Right hindlimb (tissue), 1 donor: ENCODE measurements around the gene MTRF1.

Experiments
- DNase-seq: peaks from one replicate; pipeline ENCODE4 v3.0.0-alpha.2; 2018

MTRF1 gene

DNA sequence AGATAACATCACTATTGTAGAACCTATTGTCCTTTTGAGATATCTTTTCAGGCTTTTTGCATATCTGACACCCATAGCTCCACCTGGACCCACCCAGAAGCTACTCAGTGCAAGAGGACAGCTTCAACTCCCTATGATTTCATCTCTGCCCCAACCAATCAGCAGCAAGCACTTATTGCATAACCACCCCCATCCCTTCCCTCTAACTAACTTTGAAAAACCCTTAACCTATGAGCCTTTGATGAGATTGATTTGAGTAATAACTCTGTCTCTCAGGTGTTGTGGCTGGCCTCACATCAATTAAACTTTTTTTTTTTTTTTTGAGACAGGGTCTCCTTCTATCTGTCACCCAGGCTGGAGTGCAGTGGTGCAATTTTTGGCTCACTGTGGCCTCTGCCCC, 13.4 kb upstream of the MTRF1 start:
- DNase-seq, result no peak

DNA sequence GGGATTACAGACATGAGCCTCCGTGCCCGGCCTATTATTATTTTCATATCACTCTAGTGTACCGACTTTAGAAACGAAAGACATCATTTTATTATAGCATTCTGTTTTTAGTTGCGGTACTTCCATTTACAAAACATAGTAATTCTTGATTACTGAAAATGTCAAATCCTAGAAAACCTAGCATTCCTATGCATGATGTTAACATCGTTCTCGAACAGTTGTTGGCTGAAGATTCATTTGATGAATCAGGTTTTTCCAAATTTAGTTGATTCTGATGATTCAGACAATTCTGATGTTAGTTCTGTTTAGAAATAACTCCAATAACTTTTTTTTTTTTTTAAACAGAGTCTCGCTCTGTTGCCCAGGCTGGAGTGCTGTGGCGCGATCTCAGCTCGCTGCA, 11.5 kb upstream of the MTRF1 start:
- no peak for DNase-seq

DNA sequence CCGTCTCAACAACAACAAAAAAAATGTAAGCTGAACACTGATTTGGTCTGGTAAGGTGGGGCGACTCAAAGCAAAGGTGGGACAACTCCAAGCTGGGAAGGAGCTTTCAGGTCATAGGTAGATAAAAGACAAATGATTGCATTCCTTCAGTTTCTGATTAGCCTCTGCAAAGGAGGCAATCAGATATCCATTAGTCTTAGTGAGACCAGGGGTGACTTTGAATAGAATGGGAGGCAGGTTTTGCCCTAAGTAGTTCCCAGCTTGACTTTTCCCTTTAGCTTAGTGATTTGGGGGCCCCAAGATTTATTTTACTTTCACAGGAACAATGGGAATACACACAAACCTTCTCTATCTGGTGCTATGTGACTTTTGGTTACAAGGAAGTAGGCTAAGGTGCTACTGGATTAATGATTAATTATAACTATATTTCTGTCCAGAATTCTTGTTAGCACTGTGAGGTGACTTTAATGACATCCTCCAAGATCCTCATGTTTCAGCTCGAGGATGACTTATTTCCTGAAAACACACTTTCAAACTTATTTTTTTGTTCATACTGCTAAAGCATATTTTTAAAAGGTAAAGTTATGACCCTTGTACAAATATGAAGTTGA, 10.6 kb upstream of the MTRF1 start:
- DNase-seq, result no peak

DNA sequence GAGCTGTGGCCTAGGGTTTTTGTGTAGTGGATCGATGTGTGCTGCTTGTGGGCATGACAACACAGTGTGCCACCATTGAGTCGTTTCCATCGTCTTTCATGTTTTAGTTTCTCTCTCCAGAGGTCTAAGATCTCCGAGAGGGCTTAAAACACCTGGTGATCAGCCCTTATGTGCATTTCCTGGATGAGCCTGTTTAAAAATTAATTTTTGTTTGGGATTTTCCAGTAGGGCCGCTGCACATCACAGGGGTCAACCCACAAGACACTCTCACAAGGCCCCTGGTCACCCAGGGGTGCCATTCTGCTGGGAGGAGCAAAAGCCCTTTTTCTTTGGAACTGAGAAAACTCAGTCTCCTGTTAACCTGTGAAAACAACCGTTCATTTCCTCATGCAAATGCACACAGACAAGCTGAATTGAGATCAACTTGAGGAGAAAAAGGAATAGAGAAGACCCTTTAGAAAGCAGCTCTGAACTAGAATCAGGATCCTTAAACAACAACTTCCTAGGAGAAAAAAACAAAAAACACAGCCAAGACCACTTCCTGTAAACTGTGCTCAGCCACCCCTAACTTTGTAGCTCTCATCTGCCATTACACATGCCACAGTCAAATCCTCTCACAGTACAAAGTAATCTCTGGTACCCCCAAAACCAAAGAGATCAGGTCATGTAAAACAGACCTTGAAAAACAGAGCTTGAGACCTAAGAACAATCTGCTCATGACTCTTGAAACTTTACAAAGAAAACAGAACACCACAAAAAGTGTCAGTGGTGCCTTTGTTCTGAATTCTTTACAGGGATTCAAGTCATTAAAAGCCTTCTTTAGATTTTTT, 8.3 kb upstream of the MTRF1 start:
- no peak for DNase-seq

DNA sequence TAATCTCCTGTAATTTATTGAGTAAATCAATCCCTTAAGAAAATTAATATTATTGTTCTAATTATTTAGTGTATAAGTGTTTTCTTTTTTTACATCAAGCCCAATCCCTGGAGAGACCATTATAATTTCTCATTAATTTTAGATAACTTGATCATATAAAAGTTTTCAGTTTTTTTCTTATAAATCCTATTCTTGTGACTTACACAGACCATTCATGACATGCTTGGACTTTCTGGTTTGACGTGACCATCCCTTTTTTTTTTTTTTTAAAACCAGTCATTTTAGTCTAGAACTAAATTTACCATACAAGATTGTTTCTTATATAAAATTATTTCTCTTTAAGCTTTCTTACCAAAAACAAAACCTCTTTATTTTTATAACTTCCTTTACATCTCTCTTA, 5.4 kb upstream of the MTRF1 start:
- no peak for DNase-seq

DNA sequence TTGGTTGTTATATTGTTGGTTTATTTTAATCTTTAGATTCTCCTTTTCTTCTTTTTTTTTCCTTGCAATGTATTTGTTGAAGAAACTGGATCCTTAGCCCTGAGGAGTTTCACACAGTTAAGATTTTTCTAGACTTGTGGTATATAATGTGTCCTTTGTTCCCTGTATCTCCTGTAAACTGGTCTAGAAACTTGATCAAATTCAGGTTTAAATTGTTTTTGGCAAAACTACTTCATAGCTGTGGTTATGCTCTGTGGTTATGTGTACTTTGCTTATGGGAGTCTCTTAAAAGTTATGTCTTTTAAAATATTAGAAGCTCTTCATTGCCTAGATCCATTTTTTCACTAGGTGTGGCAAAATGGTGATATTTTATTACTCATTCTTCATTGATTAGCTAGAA, 3.7 kb upstream of the MTRF1 start:
- DNase-seq, result no peak

DNA sequence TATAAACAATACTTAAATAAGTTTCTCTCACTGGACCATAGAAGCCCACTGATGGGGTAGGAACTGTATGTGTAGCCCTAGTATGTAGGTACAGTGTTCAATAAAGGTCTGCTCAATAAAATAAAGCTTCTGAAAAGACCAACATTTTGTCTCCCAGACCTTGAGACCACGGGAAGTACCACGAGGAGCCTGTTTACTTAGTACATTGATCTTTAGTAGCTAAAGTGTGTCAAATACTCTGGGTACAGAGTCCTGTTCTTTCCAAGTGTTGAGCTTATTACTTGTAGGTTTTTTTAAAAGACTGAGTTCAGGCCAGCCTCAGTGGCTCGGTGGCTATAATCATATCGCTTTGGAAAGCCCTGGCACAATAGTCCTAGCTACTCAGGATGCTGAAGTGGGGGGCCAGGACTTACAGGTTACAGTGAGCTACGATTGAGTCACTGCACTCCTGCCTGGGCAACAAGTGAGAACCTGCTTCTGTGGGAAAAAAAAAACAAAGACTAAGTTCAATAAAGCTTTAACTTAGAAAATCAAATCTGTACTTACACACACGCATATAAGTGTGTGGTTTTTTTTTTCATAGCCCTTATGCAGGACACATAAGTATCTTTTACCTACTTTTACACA, 3.4 kb downstream of the MTRF1 start:
- DNase-seq, result no peak

DNA sequence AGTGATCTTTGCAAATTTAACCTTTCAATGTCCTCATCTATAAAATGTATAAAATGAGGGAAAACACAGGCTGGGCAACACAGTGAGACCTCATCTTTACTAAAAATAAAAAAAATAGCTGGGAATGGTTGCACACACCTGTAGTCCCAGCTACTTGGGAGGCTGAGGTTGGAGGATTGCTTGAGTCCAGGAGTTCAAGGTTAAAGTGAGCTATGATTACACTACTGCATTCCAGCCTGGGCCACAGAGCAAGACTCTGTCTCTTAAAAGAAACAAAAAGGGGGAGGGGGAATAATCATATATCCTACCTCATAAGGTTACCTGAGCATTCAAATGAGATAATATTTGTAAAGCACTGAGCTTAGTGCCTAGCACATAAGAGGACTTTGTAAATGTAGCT, 5.8 kb downstream of the MTRF1 start:
- DNase-seq, result no peak

DNA sequence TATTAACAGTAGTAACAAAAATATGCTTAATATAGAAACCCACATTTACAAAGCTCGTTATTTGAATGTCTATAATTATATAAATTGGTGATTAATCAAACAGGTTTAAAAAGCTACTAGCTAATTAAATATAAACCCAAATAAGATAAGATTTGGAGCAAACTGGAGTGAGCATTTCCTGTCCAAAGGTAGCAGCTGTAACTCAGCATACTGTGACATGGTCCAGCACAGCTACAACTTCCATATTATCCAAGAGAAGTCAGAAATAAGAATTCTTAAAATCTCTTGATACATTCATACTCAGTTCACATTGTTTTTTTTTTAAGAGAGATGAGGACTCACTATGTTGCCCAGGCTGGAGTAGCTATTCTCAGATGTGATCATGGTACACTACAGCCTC, 8.5 kb downstream of the MTRF1 start:
- DNase-seq, result no peak

DNA sequence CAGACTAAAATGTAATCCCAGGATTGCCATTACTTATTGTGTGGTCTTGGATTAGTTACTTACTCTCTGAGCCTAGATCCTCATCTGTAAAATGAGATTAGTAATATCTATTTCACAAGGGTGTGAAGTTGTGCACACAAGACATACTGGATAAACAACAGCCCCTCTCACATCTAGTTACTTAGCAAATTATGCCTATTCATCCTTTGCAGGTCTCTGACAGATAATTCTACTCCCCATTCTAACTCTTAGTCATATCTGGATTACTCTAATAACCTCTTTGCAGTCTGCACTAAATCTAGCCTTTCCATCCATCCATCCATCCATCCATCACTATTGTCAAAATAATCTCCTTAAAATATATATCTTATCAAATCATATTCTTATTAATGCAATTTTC, 12.4 kb downstream of the MTRF1 start:
- no peak for DNase-seq

DNA sequence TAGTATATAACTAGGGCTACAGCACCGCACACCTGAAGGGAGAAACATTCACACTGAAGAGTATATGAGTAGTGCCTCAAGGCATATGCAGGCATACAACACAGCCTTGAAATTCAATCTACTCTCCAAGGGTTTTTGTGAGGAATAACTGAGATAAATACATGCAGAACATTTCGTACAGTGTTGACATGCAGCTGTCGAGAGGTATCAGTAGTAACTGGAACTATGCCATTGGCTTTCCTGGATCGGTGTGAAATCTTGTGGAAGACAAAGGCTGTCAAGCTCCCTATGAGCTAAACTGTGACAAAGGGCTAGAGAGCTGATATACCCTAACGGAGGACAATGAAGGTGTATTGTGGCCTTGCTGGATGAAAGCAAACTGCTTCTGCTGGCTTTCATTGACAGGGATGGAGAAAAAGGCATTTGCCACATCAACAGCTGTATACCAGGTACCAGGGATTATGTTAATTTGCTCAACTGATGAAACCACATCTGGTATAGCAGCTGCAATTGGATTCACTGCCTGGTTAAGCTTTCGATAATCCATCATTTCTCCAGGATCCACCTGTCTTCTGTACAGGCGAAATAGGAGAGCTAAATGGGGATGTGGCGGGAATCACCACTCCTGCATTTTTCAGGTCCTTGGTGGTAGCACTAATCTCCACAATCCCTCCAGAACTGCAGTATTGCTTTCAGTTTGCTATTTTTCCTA, 16.3 kb downstream of the MTRF1 start:
- DNase-seq, result peak; percentile 25

DNA sequence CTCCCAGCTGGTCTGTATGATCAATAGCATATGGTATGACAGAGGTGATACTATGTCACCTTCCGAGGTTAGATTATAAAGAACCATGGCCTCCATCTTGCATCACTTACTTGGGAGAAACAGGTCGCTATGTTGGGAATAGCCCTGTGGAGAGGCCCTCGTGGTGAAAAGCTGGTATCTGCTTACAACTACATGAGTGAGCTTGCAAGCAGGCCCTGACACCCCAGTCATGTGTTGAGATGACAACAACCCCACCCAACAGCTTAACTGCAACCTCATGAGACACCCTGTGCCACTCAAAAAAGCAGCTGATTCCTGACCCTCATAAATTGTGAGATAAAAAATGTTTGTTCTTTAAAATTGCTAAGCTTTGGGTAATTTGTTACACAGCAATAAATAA, 18.8 kb downstream of the MTRF1 start:
- no peak for DNase-seq

DNA sequence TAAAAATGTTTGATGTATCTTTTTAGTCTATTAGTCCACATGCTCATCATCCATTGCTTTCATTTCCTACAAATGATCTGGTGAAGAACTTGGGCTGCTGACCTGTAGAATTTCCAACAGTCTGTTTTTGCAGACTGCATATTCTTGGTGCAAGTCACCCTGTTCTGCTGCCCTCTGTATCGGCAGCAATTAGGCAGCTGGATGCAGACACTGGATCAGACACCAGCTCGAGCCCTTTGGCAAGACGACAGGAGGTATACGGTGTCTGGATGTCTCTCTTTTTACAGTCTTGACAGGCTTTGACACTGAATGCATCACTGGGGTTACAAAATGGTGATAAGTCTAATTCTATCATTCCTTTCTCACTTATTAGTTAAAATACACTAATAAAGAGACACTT, 21.8 kb downstream of the MTRF1 start:
- no peak for DNase-seq

DNA sequence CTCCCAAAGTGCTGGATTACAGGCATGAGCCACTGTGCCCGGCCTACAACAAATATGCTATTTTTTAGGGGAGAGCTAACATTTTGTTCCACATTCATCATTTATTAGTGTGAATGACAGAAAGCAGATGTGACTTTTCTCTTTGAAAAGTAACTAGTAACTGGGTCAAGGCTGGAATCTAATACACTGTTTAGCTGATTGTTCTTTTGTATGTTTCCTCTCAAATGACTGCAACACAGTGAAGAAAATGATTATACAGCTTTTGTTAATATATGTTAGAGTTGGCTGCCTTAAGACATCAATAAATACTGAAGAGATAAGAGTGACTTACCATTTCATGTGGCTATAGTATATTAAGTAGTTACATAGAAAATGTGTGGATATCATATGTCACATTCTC, 27.0 kb downstream of the MTRF1 start:
- DNase-seq, result no peak

DNA sequence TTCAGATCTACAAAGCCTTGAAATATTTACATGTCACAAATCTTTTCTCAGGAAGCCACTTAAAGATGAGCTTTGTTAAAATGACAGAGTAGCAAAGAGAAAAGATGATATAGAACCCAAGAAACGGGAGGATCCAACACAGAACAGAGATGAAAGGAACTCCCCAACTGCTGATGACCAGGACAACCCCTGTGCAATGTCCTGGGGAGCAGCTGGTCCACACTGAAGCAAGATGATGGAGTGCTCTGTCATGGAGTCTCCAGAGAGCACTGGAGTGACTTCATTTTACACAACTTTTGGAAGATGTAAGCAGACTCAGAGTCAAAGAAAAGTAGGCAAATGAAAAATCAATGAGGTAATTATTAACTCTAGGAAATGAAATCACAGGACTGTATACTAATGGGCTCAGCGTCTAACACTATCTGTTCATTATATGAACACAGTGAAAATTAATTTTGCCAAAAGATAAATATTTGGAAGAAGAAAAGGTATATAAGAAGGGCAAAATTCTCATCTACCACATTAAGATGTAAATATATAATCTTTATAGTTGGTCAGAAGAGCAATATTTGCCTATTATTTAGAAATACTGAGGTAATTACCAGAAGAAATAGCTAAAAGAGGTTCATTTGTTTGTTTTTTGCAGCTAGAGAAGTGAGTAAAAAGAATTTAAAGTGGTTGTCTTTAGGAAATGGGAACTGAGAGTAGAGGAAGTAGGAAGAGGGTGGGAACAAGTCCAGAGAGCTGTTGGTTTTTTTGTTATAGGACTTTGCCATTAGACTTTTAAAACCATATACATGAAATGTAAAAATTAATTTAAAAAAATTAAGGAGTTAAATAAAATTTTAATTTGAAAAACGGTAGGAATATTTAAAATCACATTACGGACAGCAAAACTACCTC, 30.5 kb downstream of the MTRF1 start:
- no peak for DNase-seq

DNA sequence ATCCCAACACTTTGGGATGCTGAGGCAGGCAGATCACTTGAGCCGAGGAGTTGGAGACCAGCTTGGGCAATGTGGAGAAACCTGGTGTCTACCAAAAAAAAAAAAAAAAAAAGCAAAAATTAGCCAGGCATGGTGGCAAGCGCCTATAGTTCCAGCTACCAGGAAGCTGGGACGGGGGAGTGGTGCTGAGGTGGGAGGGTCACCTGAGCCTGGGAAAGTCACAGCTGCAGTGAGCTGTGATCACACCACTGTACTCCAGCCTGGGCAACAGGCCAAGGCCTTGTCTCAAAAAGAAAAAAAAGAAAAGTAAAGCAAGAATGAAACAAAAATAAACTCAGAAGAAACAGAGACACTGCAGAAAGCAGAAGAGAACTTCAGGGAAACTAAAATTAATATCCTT, 31.6 kb downstream of the MTRF1 start:
- no peak for DNase-seq

DNA sequence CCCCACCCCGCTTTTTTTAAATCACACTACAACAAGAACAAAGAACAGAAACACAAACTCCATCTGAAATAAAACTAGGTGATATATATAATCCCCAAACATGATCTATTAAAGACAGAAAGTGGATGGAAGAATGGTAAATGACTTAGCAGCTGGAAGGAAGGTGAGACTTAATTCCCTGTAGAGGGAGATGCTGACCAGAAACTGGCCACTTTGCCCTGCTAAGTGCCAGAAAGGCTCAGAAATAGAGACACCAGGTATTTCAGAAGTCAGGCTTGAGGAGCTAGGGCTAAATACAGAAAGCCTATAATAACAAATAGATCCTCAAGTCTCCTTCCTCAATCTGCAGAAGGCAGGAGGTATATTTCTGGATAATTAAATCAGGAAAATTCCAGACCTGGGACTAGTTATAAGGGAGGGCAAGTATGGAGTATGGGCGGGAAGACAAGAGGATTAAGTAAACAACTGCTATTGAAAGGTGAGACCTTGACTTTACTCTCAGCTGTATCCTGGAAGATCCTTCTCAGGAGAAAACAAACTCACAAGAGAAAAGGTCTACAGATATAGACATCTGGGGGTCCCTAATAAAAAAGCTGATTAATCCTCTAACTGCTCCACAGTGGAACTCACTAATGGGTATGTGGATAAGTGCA, 32.2 kb downstream of the MTRF1 start:
- no peak for DNase-seq

DNA sequence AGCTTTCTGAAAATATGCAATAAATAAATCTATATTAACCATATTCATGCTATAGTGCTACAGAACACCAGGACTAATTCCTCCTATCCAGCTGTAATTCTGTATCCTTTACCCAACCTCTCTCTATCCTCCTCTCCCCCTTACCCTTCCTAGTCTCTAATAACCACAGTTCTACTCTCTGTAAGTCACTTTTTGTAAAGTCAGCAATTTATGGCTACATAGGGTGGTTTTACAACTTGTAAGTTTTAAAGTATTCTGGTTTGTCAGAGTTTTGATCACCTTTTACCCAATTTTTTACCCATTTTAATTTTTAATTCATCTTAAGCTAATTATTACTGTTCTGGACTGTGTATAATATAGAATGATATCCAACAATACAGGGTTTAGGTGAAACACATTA, 34.0 kb downstream of the MTRF1 start:
- DNase-seq, result no peak

DNA sequence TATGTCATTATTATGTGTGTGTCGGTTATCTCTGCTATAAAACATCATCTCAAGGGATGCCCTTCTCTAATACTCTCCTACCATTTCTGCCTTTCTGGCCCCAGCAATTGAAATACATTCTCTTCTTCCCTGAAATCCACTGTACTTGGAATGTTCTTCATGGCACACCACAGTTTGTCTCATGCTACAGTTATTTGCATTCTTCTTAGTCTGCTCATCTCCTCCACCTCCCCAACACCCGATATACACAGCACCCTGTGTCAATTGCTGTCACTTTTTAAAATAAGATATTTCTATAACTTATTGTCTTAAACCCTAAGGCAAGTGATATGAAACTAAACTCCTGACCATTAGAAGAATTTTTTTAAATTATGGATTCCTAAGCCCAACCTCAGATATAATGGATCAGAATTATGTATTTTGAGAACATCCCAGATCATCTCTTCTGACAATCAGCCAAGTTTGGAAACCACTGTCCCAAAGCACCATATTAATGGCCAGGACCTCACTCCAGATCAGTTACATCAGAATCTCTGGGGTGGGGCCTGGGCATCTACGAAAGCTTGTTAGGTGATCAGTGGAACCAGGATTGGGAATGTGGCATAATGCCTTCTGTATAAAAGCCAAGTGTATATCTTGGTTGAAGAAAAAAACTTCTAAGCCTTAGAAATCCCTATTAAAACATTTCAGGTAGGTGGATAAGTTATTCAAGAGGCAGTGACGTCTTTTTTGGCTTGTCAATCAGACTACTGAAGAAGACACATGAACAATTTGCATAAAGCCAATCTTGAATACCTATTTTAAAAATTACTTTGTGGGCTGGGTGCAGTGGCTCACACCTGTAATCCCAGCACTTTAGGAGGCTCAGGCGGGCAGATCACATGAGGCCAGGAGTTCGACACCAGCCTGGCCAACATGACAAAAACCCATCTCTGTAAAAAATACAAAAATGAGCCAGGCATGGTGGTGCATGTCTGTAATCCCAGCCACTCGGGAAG, 39.0 kb downstream of the MTRF1 start:
- DNase-seq, result no peak

DNA sequence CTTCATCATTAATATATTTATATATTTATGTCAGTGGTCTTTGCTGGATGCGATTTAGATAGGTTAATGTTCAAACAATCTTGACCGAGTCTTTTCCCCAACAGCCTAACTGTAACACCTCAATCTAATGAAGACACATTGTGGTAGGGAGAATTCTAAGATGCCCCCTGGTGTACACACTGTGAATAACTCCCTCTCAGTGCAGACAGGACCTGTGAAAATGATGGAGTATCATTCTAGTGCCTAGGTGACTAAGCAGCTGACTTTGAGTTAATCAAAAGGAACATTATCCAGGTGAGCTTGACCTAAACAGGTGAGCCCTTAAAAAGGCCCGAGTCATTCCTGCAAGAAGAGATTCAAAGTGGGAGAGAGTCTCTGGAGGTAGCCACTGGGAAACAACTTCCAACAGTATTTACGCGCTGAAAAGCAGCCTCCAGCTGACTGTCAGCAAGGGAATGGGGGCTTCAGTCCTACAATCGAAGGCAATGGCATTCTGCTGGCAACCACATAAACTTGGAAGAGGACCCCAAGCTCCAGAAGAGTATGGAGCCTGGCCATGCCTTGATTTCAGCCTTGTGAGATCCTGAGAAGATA, 41.0 kb downstream of the MTRF1 start:
- peak; percentile 38 for DNase-seq
